GM23248 (cell line): Measurements from ENCODE around the gene GPR173.

ENCODE experiments used
- EZH2 ChIP-seq: fragments of 200-600 bp; sonication (generic); IDR thresholded peaks from 2 replicates; pipeline ENCODE4 v1.6.1; 2018; ENCODE audit warnings: antibody characterized with exemption, mild to moderate bottlenecking; ENCODE audit not compliant: insufficient read depth, poor library complexity, severe bottlenecking
- EZH2phosphoT487 ChIP-seq: fragments of 200-600 bp; sonication (generic); IDR thresholded peaks from 2 replicates; pipeline ENCODE4 v1.6.1; 2018; ENCODE audit warnings: antibody characterized with exemption, moderate library complexity, mild to moderate bottlenecking, low read depth; ENCODE audit not compliant: insufficient read depth

DNA sequence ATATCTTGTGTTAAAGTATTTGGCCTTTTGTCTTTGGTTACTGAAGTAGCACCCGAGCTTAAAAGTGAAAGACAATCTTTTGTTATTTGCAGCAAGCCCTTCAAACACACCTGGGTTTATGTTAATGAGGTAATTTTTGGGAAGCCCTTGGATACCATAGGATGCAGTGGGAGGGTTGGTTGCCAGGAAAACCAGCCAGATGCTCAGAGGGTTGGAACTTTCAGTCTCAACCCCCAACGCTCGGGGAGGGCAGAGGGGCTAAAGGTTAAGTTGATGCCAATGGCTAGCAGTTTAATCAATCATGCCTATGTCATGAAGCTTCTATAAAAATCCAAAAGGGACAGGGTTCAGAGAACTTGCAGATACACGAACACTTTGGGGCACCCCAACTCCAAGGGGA, 17.2 kb upstream of the GPR173 start:
- TF ChIP-seq EZH2: no peak
- no peak for TF ChIP-seq EZH2phosphoT487
